T-helper 1 cell treated with Interleukin-12 subunit alpha and Interleukin-12 subunit beta and Interleukin-4 antibody, amounts not matched to agents 30 ng/mL and 1 ng/mL, for 36 hours (primary cell): ENCODE results near the gene SLC39A11. TPM values are rescaled to one million over a fixed set of nuclear protein-coding genes. Genes with fewer than 3 reads are reported as not detected.

ENCODE experiments used
- intact Hi-C: fragments of 100-400 bp; cut with micrococcal nuclease; formaldehyde crosslinking; loops from one replicate; pipeline ENCODE4 v1.15.1; 2024
- total RNA-seq: library from RNA; stranded (reverse); gene quantifications from 2 replicates; pipeline ENCODE4 v1.2.3, GENCODE V29; 2022

SLC39A11 gene
- total RNA-seq, 1 donor from 2014 or later: 27.9 TPM

DNA sequence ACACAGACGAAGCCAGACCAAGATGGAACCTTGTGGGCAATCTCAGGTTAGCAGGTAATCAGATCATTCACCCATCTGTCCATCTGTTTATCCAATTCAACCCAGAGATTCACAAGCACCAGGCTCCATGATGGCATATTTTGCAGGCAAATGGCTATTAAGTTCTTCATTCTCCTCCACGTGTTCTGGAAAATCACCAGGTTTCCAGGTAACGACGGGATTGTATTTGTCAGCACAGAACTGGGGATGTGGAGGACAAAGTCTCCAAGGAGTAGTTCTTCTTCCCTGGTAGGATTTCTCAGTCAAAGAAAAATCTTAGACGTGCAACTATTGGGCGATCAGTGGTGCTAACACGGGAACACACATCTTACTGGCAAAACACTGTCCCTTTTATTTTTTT, 368.8 kb downstream of the SLC39A11 start:
- intact Hi-C loops: loop anchor here (10.0 kb wide), 1 partner anchor 991 kb away; no protein-coding TSS in a partner anchor

DNA sequence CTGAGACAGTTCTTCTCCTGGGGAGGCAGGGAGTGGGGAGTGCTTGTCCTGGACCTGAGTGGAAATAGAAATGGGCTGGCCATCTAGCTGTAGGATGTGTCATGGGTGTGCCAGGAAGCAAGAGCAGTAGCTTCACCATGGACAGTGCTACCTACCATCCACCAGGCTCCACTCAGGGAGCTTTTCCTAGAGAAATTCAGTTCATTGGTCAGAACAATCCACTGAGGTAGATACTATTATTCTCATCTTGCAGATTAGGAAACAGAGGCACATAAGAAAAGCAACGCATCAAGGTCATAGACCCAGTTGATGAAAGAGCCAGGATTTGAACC, 372.0 kb downstream of the SLC39A11 start:
- intact Hi-C loops: loop anchor here (10.0 kb wide), 1 partner anchor 994 kb away; no protein-coding TSS in a partner anchor

DNA sequence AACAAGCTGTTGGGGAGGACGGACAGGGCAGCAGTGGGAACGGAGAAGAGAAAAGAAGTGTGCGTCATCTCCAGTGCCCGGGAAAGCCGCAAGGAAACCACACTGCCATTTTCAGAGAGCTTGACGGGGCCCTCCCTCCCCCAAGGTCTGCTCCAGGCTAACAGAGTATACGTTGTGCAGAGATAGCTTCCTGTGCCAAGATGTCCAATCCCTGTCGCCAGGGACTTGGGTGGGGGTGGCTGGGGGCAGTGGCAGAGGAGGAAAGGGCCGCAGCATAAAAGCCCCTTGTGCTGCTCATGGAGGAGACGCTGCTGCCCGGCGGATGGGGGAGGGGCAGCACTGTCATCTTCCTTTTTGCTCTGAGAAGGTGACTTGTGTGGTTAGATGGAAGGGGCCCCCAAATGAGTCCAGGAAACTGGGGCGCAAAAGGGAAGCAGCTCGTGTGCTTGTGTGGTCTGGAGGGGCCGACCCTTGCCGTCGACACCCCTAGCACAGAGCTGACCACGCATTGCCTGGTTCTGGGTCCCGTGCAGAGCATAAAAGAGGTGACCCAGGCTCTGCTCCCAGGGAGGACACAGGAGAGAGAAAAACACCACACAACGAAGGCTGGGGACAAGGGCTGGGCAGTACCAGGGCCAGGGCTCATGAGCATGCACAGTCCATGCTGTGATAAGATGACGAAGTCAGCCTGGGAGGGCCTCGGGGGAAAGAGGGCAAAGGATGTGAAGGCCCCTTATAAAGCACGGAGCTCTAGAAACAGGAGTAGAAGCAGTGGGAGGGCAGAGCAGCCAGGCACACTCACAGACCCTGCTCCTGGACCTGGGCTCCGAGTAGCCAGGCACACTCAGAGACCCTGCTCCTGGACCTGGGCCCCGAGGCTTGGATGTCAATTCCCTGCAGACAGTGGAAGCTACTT, 372.7 kb downstream of the SLC39A11 start:
- intact Hi-C loops: loop anchor here (1.0 to 10.0 kb wide), 3 partner anchors 7 to 995 kb away; no protein-coding TSS in a partner anchor

DNA sequence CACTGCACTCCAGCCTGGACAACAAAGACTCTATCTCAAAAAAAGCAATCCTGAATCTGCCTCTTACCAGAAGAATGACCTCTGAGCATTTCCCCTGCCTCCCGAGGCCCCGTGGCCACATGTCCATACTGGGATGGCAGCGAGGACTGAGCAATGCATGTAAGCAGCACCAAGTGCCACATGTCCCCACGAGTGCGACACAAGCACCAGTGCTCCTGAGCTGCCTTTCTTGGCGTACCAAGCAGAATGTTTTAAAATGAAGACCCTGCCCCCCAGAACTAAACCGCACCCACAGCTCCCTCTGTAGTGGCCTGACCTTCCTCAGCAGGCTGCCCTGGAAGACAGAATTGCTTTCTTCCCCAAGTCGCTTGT, 373.3 kb downstream of the SLC39A11 start:
- intact Hi-C loops: loop anchor here (1.0 kb wide), 2 partner anchors 8 to 9 kb away; no protein-coding TSS in a partner anchor

DNA sequence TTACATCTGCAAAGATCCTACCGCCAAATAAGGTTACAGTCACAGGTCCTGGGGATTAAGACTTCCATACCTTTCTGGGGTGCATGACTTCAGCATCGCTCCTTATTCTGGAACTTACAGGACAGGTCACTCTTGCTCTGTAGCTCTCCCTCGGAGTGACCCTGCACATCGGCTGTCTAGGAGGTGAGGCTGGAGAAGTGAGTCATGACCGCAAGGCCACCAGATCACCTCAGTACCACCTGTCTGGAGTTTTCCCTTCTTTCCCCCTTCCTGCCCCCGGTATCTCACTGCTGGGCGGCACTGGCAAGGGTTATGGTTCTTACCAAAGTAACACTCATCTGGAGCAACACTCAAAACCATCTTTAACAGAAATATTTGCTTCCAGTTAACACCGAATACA, 374.8 kb downstream of the SLC39A11 start:
- intact Hi-C loops: no loop called here

DNA sequence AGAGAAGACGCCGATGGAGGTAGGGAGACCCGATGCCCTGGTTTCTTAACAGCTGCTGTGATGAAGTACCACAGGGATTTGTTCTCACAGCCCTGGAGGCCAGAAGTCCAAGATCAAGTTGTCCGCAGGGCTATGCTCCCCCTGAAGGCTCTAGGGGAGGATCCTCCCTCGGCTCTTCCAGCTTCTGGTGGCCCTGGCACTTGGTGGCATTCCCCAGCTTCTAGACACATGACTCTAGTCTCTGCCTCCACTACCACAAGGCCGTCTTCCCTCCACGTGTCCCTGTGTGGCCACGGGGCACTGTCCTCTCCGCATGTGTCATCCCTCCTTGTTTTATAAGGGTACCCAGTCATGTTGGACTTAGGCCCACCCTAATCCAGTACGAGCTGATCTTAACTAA, 375.2 kb downstream of the SLC39A11 start:
- intact Hi-C loops: no loop called here

DNA sequence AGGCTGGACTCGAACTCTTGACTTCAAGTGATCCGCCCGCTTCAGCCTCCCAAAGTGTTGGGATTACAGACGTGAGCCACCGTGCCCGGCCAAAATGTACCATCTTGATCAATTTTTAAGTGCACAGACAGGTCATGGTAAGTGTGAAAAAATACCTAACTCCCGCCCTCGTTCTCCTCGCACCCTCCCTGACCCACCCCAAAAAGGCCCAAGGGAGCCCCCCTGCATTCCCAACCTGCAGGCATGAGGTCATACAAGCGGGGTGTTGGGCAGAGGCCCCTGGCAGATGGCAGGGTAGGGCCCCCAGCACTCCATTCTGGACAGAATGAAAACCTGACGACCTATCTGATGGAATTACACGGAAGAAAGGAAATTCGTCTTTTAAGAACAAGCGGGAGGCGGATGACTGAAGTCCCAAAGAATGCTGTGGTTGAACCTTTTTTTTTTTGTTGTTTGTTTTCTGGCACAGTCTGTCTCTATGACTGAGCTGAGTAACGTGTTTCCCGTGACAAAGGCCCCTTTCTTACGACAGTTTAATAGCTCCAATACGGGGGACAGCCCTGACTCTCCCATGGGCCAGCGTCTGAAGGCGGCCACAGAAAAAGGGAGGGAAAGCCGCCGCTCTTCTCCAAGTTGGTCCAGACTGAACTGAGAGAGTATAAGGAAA, 376.4 kb downstream of the SLC39A11 start:
- intact Hi-C loops: no loop called here

DNA sequence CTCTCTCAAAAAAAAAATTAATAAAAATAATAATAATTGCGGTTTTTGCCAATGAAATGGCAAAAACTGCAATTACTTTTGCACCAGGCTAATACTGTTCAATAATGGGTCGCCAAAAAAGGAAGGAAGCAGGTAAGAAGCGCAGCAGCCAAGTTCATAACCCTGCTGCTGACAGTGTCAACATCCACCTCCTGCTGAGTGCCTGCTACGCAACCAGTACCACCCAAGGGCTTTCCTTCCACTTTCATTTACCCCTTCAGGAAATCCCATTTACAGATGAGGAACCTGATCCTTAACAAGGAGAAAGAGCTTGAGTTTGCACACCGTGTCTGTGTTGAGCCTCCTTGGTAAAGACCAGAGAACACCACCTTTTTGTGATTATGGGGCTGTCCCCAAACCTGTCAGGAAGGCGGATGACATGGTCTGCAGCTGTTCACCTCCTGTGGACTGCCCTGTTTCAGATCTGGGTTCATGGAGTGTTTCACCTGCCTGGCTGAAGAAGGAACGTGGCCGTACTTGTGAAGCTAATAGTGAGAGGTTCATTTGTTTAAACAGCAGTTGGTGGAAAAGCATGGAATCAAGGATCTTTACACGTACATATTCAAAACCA, 378.0 kb downstream of the SLC39A11 start:
- intact Hi-C loops: no loop called here

DNA sequence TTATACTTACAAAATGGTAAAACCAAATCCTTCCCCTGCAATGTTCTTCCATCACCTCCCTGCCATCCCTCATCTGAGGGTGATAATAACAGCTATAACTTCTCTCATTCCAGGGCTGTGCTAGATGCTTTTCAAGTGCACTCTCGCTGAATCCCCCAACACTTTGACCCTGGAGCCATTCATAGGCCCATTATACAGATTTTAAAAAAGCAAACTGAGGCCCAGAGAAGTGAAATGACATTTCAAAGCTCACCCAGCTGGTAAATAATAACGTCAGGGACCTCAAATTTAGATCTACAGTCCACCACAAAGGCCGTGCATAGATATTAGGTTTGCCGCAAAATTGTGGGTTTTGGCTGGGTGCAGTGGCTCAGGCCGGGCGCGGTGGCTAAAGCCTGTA, 378.8 kb downstream of the SLC39A11 start:
- intact Hi-C loops: no loop called here

DNA sequence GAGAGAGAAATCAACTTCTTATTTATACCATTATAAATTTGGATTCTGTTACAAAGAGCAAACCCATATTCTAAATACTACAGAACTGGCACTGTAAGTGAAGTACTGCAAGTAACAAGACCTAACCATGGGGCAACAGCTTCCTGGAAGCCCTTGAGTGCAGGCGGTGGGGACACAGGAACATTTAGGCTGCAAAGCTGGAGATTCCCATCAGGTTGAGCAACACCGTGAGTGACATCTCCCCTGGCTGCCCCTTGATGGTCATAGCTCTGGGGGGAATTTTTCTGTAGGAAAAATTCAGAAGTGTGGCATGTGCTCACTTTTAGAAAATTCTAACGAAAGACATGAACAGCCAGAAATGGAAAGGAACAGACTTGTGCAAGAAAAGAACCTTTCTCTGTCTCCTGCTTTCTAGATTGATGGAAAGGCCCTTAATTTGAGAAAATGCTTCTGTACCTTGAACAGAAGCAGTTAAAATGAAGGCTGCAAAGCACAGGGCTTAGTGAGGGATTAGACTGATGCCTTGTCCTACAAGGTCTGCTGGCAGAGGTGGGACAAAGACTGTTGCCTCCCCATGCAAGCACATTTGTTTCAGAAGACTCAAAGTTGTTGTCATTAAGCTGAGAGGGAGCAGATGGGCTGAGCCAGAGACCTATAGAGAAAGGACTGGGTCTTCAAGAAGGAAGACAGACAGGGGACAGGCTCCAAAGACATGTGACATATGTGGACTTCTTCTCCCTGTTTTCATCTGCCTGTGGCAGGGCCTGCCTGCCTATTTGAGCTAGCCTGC, 380.8 kb downstream of the SLC39A11 start:
- intact Hi-C loops: loop anchor here (2.0 kb wide), 1 partner anchor 15 kb away; no protein-coding TSS in a partner anchor

DNA sequence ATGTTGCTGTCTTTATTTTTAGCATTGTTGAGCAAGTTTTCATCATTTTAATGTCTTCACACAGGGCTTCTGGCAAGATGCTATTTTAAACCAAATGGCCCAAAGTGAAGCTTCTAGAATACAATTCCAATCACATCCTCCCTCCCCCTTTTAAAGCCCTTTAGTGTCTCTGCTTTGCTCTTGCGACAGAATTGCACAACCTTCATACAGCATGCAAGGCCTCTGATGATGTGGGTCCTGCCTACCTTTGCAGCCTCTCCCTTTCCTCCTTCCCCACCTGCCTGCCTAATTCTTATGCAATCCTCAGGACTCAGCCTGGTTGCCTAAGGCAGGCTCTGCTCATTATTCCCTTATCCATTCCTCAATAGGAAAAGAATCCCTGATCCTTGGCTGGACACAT, 381.7 kb downstream of the SLC39A11 start:
- intact Hi-C loops: loop anchor here (1.0 to 2.0 kb wide), 2 partner anchors 8 to 16 kb away; no protein-coding TSS in a partner anchor

DNA sequence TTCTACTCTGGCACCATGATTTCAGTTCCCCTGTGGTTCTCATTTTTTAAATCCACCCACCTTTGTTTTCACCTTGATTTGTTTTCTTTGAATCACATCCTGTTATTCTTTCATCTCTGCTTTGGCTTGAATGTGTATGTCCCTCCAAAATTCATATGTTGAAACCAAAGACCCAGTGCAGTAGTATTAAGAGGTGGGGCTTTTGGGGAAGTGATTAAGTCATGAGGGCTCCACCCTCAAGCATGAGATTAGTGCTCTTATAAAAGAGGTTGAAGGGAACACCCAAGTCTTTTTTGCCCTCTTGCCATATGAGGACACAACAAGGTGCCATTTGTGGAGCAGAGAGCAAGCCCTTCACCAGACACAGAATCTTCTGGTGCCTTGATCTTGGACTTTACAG, 382.3 kb downstream of the SLC39A11 start:
- intact Hi-C loops: loop anchor here (1.0 to 2.0 kb wide), 2 partner anchors 9 to 17 kb away; no protein-coding TSS in a partner anchor

DNA sequence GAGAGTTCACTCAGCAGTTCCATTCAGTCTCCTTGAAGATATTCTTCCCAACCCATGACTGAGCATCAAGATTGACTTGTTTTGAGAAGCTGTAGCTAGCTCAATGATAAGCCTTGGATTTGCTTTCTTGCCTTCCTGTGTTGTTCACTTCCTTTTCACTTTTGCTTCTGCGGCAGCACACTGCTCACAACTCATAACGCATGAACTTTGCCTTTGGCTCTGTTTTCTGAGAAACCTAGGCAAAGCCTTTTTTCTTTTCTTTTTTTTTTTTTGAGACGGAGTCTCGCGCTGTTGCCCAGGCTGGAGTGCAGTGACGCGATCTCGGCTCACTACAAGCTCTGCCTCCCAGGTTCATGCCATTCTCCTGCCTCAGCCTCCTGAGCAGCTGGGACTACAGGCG, 383.8 kb downstream of the SLC39A11 start:
- intact Hi-C loops: loop anchor here (1.0 to 5.0 kb wide), 3 partner anchors 116 to 524 kb away; partner anchors contain the start of gene SLC39A11

DNA sequence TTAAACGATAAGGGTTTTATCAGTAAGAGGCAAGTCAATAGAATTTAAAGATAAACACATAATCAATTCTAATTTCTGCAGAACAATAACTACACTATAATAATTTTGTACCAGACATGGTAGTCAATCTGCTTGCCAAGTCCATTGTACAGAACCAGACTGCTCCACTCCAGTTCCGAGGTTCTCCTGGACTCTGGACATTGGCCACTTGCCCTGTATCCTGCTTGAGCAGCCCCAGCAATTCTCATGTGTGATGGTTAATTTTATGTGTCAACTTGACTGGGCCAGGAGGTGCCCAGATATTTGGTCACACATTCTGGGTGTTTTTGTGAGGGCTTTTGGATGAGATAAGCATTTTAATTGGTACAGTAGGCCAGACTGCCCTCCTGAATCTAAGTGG, 384.6 kb downstream of the SLC39A11 start:
- intact Hi-C loops: loop anchor here (1.0 to 5.0 kb wide), 3 partner anchors 116 to 524 kb away; partner anchors contain the start of gene SLC39A11

DNA sequence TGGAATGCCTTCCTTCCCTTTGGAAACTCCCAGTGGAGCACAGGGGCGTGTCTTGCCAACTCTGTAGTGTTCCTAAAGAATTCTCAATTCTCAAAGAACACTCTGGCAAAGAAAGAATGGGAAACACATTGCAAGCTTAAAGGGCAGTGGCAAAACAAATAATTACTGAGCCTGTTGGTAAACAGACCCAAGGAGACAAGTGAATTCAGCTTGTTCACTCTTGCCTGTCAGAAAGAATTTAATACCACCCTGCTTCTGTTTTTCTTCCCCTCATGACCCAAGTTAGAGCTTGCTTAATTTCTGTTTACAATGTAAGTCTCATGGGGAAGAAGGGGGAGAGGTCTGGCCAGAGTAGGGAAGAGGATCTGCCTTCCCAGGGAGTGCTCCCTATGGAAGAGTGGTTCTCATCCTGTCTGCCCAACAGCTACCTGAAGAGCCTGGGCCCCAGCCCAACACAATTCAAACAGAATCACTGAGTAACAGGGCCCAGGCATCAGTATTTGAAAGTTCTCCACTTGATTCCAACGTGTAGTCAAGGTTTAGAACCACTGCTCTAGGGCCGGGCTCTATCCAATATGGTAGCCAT, 386.0 kb downstream of the SLC39A11 start:
- intact Hi-C loops: loop anchor here (5.0 kb wide), 2 partner anchors 386 to 526 kb away; partner anchors contain the start of gene SLC39A11

DNA sequence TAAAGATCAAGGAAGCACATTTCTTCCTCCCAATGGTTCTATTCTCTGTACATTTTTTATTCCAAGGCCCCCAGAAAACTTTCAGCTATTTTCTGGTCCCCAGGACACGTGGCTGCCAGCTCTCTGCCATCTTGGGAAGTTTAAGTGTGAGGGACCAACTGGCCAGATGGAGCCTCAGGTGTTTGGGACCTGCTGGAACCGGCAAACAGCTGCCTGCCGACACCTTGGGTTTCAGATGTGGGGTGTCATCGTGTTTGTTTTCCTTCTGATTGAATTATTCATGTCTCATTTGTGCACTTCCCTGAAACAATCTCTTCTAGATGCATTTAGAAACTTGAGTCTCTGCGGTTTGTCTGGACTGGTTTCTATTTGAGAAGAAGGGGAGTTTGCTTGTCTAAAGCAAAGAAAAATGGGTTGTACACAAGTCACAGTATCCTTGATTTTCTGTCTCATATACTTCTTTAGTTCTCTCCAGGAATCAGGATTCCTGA, 386.5 kb downstream of the SLC39A11 start:
- intact Hi-C loops: loop anchor here (5.0 kb wide), 2 partner anchors 386 to 526 kb away; partner anchors contain the start of gene SLC39A11

DNA sequence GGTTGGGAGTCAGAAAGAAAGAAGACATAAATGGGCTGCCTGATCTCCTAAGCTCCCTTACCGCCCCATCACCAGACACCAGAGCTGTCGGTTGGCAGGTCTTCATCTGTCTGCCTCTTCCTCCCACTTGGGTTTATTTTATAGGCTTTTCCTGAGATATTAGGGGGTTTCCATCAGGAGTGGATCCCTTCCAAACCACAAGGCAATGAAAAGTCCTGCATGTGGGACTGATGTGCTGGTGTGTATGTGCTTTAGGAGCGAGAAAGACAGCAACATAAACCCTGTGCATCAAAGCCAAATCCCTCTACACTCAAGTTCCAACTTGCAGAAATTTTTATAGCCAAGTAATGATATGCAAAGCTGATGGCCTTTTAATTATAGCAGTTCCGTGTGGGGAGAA, 389.5 kb downstream of the SLC39A11 start:
- intact Hi-C loops: no loop called here

DNA sequence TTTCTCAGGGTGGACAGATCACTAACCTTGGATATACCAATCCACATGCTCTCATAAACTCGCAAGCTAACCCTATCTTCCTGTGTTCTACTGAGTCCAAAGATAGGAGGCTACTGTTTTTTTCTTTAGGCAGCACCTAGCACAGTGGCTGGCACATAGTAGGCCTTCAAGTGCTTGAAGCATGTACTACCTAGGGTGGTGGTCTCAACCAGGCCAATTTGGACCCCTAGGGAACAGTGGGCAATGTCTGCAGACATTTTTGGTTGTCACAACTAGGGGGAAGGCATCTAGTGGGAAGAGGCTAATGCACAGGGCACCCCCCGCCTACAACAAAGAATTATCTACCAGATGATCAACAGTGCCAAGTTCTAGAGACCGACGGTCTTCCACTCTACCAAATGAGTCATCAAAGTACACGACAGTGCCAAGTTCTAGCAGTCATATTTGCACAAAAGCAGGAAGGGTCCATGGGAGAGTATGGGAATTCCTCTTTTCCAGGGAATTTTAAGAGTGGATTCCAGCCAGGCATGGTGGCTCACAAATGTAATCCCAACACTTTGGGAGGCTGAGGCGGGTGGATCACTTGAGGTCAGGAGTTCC, 390.3 kb downstream of the SLC39A11 start:
- intact Hi-C loops: no loop called here

DNA sequence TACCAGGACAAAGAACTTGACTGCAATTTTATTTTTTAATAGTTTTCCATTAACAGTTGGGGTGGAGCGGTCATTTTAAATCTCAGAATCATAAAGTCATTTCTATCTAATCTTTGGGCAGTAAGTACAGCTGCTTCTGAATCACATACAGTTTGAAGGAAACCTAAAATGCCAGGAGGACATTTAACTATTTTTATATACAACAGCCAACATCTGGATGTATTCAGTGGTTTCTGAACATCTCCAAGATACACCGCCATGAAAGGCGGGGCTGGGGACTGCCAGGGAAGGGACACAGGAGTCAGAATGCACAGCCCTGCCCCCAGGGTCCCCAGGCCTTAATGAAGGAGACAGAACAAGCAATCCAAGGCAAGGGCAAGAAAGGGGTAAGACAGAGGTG, 392.3 kb downstream of the SLC39A11 start:
- intact Hi-C loops: no loop called here

DNA sequence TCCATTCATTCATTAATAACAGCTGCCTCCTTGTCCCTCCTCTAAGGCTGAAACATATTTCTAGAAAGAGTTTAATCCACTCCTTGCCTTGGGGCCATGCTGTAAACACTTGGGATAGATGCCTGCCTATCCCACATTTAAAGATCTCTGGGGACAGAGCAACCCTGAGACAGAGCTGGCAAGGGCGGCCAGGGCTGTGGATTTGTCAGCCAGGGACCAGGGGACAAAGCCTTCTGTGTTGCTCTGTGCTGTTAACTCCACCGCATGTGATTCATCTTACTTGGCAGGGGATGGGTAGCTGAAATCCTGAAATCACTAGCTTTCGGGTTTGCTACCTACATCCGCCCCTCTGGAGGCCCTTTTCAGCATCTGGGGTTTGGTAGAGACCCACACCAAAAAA, 392.9 kb downstream of the SLC39A11 start:
- intact Hi-C loops: no loop called here
